Measurements from ENCODE around the gene CFAP74. TPM values are rescaled to one million over a fixed set of nuclear protein-coding genes. Genes with fewer than 3 reads are reported as not detected.

Gene CFAP74
- total and polyA plus RNA-seq, 2 of the 13 experiments (the other 11 are each of a cell fraction or from before 2014, with no cell fraction given), result 0.27 to 0.62 TPM

DNA sequence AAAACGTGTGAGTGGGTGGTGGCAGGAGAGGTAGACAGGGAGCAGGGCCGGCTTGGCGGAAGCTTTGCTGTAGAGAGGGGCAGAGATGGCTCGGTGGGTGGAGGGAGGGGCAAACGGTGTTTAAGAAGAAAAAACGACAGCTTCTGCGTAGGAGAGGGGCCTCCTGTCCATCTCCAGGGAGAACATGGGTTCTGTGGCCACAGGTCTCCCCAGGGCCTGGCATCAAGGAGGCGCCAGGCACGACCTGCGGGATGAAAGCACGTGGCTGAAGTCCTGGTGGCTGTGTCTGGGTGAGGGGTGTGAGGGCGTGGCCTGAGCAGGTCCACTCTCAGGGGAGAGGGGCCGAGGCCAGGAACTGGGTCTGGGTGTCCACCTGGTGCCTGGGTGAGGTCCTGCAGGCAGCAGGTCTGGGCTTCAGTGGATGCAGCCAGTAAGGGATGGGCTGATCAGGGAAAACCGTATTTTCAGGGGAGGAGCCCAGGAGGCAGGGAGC lies 45.7 kb upstream of the CFAP74 start (continued):
- TF ChIP-seq HMGXB3 (CRISPR knock-in tag; IDR thresholded peaks at IDR 0.05; ENCODE audit: borderline replicate concordance), result 0 out of 2 replicates have a peak, but pooled peaks have one; percentile 28
- TF ChIP-seq, protein P1, sequence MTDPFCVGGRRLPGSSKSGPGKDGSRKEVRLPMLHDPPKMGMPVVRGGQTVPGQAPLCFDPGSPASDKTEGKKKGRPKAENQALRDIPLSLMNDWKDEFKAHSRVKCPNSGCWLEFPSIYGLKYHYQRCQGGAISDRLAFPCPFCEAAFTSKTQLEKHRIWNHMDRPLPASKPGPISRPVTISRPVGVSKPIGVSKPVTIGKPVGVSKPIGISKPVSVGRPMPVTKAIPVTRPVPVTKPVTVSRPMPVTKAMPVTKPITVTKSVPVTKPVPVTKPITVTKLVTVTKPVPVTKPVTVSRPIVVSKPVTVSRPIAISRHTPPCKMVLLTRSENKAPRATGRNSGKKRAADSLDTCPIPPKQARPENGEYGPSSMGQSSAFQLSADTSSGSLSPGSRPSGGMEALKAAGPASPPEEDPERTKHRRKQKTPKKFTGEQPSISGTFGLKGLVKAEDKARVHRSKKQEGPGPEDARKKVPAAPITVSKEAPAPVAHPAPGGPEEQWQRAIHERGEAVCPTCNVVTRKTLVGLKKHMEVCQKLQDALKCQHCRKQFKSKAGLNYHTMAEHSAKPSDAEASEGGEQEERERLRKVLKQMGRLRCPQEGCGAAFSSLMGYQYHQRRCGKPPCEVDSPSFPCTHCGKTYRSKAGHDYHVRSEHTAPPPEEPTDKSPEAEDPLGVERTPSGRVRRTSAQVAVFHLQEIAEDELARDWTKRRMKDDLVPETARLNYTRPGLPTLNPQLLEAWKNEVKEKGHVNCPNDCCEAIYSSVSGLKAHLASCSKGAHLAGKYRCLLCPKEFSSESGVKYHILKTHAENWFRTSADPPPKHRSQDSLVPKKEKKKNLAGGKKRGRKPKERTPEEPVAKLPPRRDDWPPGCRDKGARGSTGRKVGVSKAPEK (CRISPR knock-in tag; IDR thresholded peaks at IDR 0.05; ENCODE audit: borderline replicate concordance), result peak; percentile 89; the same call in 1 of the 2 replicates
- TF ChIP-seq ZSCAN30 (CRISPR knock-in tag; IDR thresholded peaks at IDR 0.05), result 0 out of 2 replicates have a peak, but pooled peaks have one; percentile 40
- TF ChIP-seq REPIN1 (CRISPR knock-in tag; IDR thresholded peaks at IDR 0.05; ENCODE audit: borderline replicate concordance, low read depth), result peak; percentile 39
- peak; percentile 38; the same call in 1 of the 2 replicates for TF ChIP-seq CCDC6 (CRISPR knock-in tag; IDR thresholded peaks at IDR 0.05)
- no peak for TF ChIP-seq XBP1 (CRISPR knock-in tag; IDR thresholded peaks at IDR 0.05)
- no peak for TF ChIP-seq NFKBIZ (CRISPR knock-in tag; IDR thresholded peaks at IDR 0.05)
- TF ChIP-seq SKI (IDR thresholded peaks at IDR 0.05; ENCODE audit: partially characterized antibody), result no peak
- peak; percentile 63; the same call in 1 of the 2 replicates for TF ChIP-seq RAD21 (CRISPR knock-in tag; IDR thresholded peaks at IDR 0.05)
- peak; percentile 39; the same call in 1 of the 2 replicates for TF ChIP-seq SOX5 (CRISPR knock-in tag; IDR thresholded peaks at IDR 0.05; ENCODE audit: borderline replicate concordance)
- no peak for TF ChIP-seq E2F5 (CRISPR knock-in tag; conservative IDR thresholded peaks at IDR 0.05)
- TF ChIP-seq ZBTB2 (CRISPR knock-in tag; IDR thresholded peaks at IDR 0.05; ENCODE audit: low read depth), result peak; percentile 34; the same call in 1 of the 2 replicates
- 0 out of 2 replicates have a peak, but pooled peaks have one; percentile 63 for TF ChIP-seq SNAPC2 (CRISPR knock-in tag; IDR thresholded peaks at IDR 0.05)
- TF ChIP-seq ZNF451 (CRISPR knock-in tag; IDR thresholded peaks at IDR 0.05), result peak; percentile 34; the same call in 1 of the 2 replicates
- peak; percentile 52 for TF ChIP-seq XRCC5 (optimal IDR thresholded peaks at IDR 0.05; ENCODE audit: low read length)
- no peak; the same call in 1 of the 2 replicates for TF ChIP-seq RXRB (CRISPR knock-in tag; IDR thresholded peaks at IDR 0.05; ENCODE audit: borderline replicate concordance)
- peak; percentile 94 for TF ChIP-seq ZNF607 (CRISPR knock-in tag; IDR thresholded peaks at IDR 0.05; ENCODE audit: borderline replicate concordance)
- peak; percentile 33; the same call in 1 of the 2 replicates for TF ChIP-seq HINFP (CRISPR knock-in tag; IDR thresholded peaks at IDR 0.05; ENCODE audit: low read depth)
- TF ChIP-seq KDM1A (CRISPR knock-in tag; IDR thresholded peaks at IDR 0.05), result peak; percentile 71; the same call in 1 of the 2 replicates

All from HepG2 (cell line).